Transverse colon (tissue), 4 donors: ENCODE measurements around the gene ZBTB37. TPM values are rescaled to one million over a fixed set of nuclear protein-coding genes. Genes with fewer than 3 reads are reported as not detected.

ENCODE experiments used
- DNase-seq: peaks from one replicate; pipeline ENCODE4 v3.0.0-alpha.2; 2019
- H3K27ac ChIP-seq, 4 donors: fragments of 200-600 bp; sonication (generic); 2 replicates each; pipeline ENCODE4 v1.5.1; 2016 to 2018; ENCODE audit warnings: inconsistent platforms in 4 of 4
- H3K27me3 ChIP-seq: fragments of 200-600 bp; sonication (generic); 2 replicates; pipeline ENCODE4 v1.5.1; 2017; ENCODE audit warnings: inconsistent platforms
- H3K36me3 ChIP-seq, 4 donors: fragments of 200-600 bp; sonication (generic); 2 replicates each; pipeline ENCODE4 v1.5.1; 2017 to 2019; ENCODE audit warnings: inconsistent platforms in 4 of 4
- H3K4me1 ChIP-seq, 4 donors: fragments of 200-600 bp; sonication (generic); 2 replicates each; pipeline ENCODE4 v1.5.1; 2017 to 2020; ENCODE audit warnings: inconsistent platforms in 4 of 4
- H3K4me3 ChIP-seq, 4 donors: fragments of 200-600 bp; sonication (generic); 1 replicate in 1 of 4; 2 replicates in 3 of 4; pipeline versions ENCODE4 v1.5.1 to v1.6.1; 2017 to 2019; ENCODE audit warnings: inconsistent platforms in 4 of 4
- H3K9me3 ChIP-seq, 2 donors: fragments of 200-600 bp; sonication (generic); 2 replicates each; pipeline ENCODE4 v1.5.1; 2017 to 2019; ENCODE audit warnings: inconsistent platforms in 2 of 2
- CTCF ChIP-seq, 5 experiments: fragments of 200-600 bp in 3 of 5; fragments of 450-650 bp in 2 of 5; sonication (generic) in 3 of 5; IDR thresholded peaks; 1 replicate in 2 of 5; 2 replicates in 3 of 5; pipeline ENCODE4 v1.5.1; 2016 to 2017; ENCODE audit warnings: antibody characterized with exemption in 5 of 5, inconsistent platforms in 3 of 5, mild to moderate bottlenecking in 2 of 5, moderate library complexity in 1 of 5
- EP300 ChIP-seq: sonication (generic); formaldehyde crosslinking; IDR thresholded peaks from one replicate; pipeline ENCODE4 v1.6.1; 2017; ENCODE audit warnings: antibody characterized with exemption, low read depth
- POLR2A ChIP-seq: fragments of 450-650 bp; IDR thresholded peaks from one replicate; pipeline ENCODE4 v1.6.1; 2016; ENCODE audit warnings: antibody characterized with exemption, mild to moderate bottlenecking, moderate library complexity
- POLR2AphosphoS5 ChIP-seq, 3 donors: sonication (generic); formaldehyde crosslinking; IDR thresholded peaks; one replicate each; pipeline ENCODE4 v1.6.1; 2016; ENCODE audit warnings: antibody characterized with exemption in 3 of 3
- WGBS, 2 donors: methylation state at CpG; one replicate each; pipeline ENCODE4 v1.1.5; 2018; ENCODE audit warnings: low coverage in 1 of 2; 5-methylcytosine and 5-hydroxymethylcytosine counted together
- in situ Hi-C, 4 donors: fragments of 200-750 bp; cut with MboI; loops; one replicate each; pipeline versions ENCODE4 v1.15.0 to v1.15.1; 2017; ENCODE audit warnings: low sequenced_read_pairs in 3 of 4, low pct_ligation_motif_present in 1 of 4, low pct_unique_long_range_greater_than_20kb in 1 of 4
- intact Hi-C: fragments of 100-400 bp; cut with DNase I; formaldehyde crosslinking; loops from one replicate; pipeline ENCODE4 v1.15.1; 2023; ENCODE audit warnings: low total_unique reads
- total RNA-seq, 4 donors: library from RNA; depleted of rRNA; stranded (reverse); fragments of >200 nt; gene quantifications; one replicate each; pipeline ENCODE4 v1.1.0, GENCODE V29; 2016

ZBTB37 gene
- total RNA-seq, 4 donors from 2014 or later = 4.6 to 8.3 (median 6.9) TPM

DNA sequence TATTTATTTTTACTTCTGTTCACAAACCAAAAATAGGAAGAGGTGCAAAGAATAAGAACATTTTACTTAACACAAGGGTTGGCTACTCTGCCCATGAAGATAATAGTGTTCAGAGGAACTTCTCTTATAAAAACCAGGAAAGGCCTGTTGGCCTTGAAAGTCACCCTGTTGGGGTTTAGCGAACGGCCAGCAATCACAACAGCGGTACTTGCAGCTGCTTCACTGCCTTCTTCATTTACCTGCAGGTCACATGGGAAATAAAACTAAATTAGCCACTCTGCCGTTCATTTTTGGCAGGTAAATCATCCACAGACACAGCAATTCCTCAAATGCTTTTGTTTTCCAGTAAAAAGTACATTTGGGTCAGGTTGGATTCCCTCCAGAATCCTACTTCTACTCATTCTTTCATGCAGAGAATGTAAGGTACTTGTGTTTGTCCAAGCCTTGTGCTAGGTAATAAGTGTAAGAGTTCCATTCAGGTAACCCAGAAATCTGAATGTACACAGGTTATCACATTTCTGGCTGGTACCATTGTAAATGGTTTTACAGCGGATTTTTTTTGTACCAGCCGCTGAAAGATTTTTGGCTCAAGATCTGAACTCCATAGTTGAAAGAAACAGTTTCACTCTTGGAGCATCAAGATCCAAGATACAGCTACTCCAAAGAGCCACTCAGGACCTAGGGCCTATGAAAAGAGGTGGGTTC, 35.8 kb downstream of the ZBTB37 start:
- DNase-seq = no peak
- TF ChIP-seq POLR2AphosphoS5 (IDR thresholded peaks at IDR 0.05) = no peak
- TF ChIP-seq EP300 = no peak
- Histone ChIP-seq H3K9me3 (no peaks in the 10 kb centered on the region), H3K4me3 (no peak overlapping the region), H3K27me3 (no peaks in the 10 kb centered on the region), H3K36me3 (no peaks in the 10 kb centered on the region), H3K27ac (no peak overlapping the region), H3K4me1 (no peaks in the 10 kb centered on the region)
- intact Hi-C loops = no loop called here
- WGBS, 2 donors = 55 to 79% methylated on average over 5 to 6 of the region's 6 CpGs
- in situ Hi-C loops = no loop called here

DNA sequence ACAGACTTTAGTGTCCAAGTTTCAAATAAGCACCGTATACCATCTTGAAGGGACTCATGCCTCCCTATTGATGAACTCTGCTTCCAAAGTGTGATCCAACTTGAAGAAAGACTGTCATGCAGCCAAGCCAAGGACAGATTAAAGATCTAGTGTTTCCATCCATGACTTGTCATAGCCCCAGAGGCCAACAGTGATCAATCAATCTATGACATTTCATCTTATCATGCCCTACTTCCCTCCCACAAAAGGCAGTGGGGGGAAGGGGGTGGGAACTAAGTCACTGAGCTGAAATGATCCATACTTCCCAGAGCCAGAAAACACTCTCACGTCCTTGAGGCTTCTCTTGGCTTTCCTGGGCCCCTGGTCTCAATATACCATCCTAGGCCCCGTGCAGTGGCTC, 44.9 kb downstream of the ZBTB37 start:
- Histone ChIP-seq H3K4me1 (no peaks in the 10 kb centered on the region), H3K4me3 (no peak overlapping the region), H3K27ac (no peak overlapping the region), H3K36me3 (no peaks in the 10 kb centered on the region), H3K27me3 (no peaks in the 10 kb centered on the region), H3K9me3 (no peaks in the 10 kb centered on the region)
- TF ChIP-seq POLR2A (no peak), EP300 (no peak), CTCF (IDR thresholded peaks at IDR 0.05) (no peak)
- intact Hi-C loops = no loop called here
- in situ Hi-C loops = no loop called here
- no peak for DNase-seq
- 80 to 100% methylated on average over 1 to 3 of the region's 3 CpGs for WGBS, 2 donors

DNA sequence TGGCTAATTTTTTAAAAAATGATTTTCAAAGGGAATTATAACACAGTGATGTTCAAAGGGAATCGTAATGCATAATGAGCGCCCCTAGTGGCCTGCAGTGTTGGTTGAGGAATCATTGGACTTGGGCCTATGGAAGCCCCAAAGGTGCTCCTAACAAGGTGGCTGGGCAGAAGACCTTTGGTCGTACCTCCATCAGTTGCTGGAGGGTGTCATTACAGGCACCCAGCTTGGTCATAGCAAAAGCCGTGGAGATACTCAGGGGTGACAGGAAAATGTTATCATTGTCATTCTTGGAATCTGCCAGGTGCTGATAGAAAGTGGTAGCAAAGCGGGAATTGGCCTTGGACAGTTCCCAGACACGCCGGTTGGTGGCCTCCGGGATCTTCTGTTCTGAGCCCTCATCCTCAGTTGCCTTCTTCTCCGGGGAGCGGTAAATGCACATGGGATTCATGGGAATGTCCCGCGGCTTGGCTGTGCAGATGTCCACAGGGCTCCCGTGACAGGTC, 46.2 kb downstream of the ZBTB37 start:
- 83 to 84% methylated on average over 11 to 13 of the region's 13 CpGs for WGBS, 2 donors
- Histone ChIP-seq H3K27me3 (no peaks in the 10 kb centered on the region), H3K36me3 (no peaks in the 10 kb centered on the region), H3K4me3 (no peak overlapping the region), H3K9me3 (no peaks in the 10 kb centered on the region), H3K4me1 (no peaks in the 10 kb centered on the region), H3K27ac (no peak overlapping the region)
- peak; percentile 28 for DNase-seq
- TF ChIP-seq CTCF (IDR thresholded peaks at IDR 0.05) (peak; percentile 20 to 59 (median 50)), POLR2A (no peak), POLR2AphosphoS5 (IDR thresholded peaks at IDR 0.05) (no peak)
- in situ Hi-C loops = no loop called here
- intact Hi-C loops = no loop called here

GRCh38 chr1:173915596-173915995, 47.4 kb downstream of the ZBTB37 start:
- in situ Hi-C loops = no loop called here
- no peak overlapping the region for H3K4me3 ChIP-seq
- no peaks in the 10 kb centered on the region for H3K27me3 ChIP-seq
- H3K4me1 ChIP-seq = no peaks in the 10 kb centered on the region
- TF ChIP-seq CTCF (IDR thresholded peaks at IDR 0.05) (no peak), EP300 (no peak)
- 88 to 93% methylated on average over 2 of the region's 2 CpGs for WGBS, 2 donors
- H3K9me3 ChIP-seq = no peaks in the 10 kb centered on the region
- H3K36me3 ChIP-seq = no peaks in the 10 kb centered on the region
- no peak overlapping the region for H3K27ac ChIP-seq
- intact Hi-C loops = no loop called here
- no peak for DNase-seq

DNA sequence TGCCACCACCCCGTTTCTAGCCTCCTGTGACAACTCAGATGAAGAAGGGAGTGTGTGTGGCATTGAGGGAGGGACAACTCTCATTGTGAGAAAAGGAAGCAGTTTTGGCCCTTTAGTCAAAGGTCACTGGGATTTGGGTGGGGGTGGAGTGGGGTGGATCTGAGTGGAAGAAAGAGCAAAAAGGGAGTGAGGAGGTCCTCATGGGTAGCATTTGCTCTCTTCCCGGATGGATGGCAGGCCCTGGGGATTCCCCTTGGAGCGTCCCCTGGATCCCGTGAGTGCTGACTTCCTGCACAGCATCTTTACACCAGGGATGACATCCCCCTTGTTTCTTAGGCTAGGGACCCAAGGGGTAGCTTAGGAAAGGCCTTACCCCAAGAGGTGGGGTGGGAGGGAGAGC, 48.5 kb downstream of the ZBTB37 start:
- H3K9me3 ChIP-seq = no peaks in the 10 kb centered on the region
- no peak overlapping the region for H3K4me3 ChIP-seq
- no peaks in the 10 kb centered on the region for H3K36me3 ChIP-seq
- no peak for DNase-seq
- no peaks in the 10 kb centered on the region for H3K4me1 ChIP-seq
- intact Hi-C loops (no loop called here), in situ Hi-C loops (no loop called here)
- TF ChIP-seq EP300 = no peak
- no peak for TF ChIP-seq POLR2A
- TF ChIP-seq POLR2AphosphoS5 (IDR thresholded peaks at IDR 0.05) = no peak
- TF ChIP-seq CTCF (IDR thresholded peaks at IDR 0.05) = no peak
- 67 to 78% methylated on average over 1 to 4 of the region's 4 CpGs for WGBS, 2 donors
- H3K27ac ChIP-seq = no peak overlapping the region
- H3K27me3 ChIP-seq = no peaks in the 10 kb centered on the region
